GM21619 (cell line): ENCODE results near the gene BID.

Experiments used
- ATAC-seq: cut with Tn5 transposase; IDR thresholded peaks from one replicate; pipeline ENCODE4 v1.9.1; 2021; ENCODE audit not compliant: unreplicated experiment

BID gene

DNA sequence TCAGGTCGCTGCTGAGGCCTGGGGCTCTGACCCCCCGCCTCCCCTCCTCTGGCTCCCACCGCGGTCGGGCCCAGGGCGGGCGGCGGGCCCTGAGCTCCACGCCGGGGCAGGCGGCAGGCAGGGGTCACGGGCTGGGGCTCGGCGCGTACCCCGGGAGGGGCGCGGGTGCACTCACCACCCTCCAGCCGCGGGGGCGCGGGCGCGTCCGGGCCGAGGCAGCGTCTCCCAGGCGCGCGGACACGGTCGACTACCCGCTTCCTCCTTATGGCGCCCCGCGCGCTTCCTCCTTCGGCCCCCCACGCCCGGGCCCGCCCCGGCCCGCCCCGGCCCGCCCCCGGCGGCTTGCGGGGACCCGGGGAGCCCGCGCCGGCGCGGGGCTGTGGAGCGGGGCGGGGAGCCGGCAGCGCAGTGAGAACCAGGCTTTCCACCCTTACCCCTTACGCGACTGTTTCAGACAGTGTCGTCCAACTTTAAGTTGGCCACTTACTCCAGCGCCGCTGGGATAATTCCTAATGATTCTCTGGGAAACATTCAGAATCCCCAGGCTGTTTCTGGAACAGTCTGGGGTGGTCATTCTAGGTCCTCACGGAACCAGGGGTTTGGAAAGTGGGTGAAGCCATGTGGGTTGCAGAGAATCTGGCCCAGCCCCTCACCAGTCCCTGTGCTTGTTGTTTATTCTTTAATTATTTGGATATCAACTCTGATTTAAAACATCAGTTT, at the start of gene BID:
Gene BID, minus strand, starts transcription at position 264 of the 720 bp plus-strand sequence. CDS start 24,353 bp downstream, outside the sequence.
- ATAC-seq: no peak

DNA sequence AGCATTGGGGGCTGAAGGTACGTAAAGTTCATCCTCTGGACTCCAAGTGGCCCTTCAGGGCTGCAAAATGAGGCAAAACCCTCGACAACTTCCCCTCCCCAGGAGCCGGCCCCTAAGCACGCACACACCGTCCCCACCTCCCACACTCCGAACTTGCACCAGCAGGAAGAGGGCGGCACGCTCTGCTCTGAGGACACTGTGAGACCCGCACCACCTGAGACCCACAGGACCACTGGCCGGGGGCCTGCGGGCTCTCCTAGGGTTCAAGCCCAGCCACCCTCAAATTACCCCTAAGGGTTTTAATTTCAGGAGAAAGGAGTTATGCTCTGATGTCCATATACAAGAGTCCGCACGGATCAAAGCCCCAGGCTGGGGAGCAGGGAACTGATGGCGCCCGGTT, 49.7 kb upstream of the BID start:
- no peak for ATAC-seq

DNA sequence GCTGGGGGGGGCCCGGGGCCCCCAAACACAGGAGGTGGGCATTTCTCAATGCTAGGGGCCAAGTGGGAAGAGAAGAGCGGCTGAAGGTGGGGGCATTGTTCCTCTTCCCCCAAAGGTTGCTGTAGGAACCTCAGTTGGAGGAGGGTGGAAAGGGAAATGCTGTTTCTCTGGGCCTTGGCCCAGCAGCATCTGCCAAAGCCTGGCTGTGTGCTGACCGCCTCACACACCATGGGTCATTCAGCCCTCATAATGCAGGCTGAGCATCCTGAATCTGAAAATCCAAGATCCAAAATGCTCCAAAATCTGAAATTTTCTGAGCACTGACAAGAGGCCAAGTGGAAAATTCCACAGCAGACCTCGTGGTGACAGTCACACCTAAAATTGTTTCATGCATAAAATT, 49.0 kb upstream of the BID start:
- no peak for ATAC-seq

DNA sequence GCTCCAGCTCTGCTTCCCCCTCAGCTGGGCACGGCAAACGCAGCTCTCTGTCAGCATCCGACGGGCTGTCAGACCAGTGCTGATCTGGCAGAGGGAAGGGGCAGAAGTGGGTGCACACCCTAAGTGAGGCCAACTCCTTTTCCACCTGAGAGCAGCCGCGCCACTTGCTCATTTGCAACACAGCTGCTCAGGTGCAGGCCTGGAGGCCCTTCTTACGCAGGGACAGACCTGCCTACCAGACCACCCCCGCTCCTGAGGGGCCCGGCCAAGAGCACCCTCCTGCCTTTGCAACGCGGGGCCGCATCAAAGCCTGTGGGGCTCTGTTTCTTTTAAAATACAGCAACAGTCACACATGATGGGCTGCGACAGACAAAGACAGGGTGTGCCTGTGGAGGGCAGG, 47.8 kb upstream of the BID start:
- ATAC-seq: no peak

DNA sequence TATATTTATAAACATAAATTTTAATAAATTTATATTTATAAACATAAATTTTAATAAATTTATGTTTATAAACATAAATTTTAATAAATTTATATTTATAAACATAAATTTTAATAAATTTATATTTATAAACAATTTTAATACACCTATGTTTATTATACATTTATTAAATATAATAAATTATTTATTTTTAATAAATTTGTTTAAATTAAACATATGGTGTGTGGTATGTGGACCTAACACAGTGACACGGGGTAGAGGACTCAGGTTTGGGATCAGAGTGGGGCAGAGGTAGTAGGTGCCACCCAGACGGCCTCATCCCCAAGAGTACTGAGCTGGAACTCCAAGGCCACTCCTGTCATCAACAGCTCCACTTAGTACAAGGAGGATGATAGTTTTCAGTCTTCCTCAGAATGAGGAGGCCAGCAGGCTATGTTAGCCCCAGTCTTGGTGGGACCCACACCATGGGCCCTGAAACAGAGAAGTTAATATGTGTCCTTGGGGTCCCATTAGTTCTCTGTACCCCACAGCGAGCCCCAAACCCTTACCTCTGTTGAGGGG, 46.7 kb upstream of the BID start:
- ATAC-seq: no peak

DNA sequence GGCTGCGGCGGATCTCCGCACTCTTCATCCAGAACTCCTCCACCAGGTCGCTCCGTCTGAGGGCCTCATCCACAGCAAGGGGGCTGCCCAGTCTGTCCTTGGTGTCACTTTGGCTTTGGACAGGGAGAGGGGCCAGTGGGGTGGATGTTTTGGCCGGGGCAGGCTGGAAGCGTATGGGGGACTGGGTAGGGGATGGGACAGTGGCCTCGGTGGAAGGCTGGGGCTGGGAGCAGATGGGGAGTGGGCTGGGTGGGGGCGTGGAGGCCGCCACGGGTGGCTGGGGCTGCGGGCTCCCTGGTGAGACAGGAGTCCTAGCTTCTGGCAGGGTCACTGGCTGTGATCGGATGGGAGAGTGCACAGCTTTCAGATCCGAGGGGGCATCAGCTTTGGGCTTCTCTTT, 44.4 kb upstream of the BID start:
- ATAC-seq: no peak

DNA sequence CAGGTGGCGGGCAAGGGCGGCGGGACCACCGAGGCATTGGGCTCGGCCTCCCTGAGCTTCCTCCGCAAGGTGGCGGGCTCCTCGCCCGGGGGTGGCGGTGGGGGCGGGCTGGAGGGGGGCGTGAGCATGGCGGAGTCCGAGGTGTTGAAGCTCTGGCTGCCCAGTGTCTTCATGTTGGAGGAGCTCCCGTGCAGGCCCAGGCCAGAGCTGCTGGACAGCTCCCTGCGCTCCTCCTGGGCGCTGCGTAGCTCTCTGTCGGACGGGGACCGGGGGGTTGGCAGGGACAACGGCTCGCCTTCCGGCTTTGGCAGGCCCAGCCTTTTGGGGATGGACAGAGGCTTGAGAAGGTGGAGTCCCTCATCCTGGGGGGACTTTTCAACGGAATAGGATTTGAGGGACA, 43.9 kb upstream of the BID start:
- no peak for ATAC-seq

DNA sequence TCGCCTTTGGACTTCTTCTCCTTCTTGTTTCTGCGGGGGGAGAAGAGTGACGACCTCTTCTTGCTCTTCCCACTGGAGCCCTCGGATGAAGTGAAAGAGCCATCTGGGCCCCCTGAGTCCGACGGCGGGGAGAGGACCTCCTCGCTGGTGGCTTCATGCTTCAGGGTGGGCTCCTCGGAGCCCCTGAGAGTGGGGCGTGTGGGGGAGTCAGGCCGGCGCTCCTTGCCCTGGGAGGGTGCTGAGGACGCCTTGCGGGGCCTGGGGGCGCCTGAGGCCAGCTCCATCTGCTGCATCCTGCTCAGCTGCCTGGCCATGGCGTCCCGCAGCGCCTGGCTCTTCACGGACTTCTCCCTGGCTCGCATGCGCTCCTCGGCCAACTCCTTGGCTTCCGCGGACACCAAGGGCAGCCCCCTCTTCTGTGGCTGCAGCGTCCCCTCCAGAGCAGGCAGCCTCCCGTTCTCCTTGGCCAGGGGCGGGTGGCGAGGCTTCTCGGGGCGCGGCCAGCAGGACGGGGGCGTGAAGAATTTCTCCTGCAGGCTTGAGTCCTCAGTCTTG, 43.3 kb upstream of the BID start:
- ATAC-seq: no peak

DNA sequence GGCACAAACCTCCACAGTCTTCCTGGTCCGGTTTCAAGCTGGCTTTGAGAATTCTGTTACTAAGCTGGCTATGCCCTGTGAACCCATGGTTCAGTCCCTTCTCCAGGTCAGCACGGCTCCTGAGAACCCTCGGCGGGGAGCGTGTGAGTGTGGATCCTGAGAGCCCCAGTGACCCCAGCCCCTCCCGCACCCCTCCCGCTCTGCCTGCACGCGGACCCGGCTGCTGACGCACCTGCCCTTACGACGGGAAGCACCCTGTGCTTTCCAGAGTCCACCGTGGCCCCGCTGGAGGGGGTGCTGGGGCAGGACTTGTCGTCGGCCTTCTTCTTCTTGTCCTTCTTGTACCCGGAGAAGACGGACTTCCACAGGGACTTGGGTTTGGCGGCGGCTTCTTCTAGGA, 42.8 kb upstream of the BID start:
- no peak for ATAC-seq

DNA sequence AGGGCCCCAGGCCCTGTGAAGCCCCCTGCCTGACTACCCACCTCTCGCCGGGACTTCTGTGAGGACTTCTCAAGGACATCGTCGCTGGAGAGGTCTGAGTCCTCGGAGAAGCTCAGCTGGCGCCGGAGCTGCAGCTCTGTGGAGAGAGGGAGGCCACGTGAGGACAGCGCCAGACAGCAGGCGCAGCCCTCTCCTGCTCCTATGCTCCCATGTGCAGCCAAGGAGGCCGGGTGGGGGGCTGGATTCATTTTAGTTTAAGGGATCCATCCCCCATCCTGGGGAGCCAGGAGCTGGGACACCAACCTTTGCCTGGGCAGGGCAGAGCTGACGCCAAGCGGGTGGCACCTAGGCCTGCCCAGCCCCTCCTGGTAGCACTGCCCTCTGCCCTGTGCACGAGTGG, 42.4 kb upstream of the BID start:
- ATAC-seq: no peak

DNA sequence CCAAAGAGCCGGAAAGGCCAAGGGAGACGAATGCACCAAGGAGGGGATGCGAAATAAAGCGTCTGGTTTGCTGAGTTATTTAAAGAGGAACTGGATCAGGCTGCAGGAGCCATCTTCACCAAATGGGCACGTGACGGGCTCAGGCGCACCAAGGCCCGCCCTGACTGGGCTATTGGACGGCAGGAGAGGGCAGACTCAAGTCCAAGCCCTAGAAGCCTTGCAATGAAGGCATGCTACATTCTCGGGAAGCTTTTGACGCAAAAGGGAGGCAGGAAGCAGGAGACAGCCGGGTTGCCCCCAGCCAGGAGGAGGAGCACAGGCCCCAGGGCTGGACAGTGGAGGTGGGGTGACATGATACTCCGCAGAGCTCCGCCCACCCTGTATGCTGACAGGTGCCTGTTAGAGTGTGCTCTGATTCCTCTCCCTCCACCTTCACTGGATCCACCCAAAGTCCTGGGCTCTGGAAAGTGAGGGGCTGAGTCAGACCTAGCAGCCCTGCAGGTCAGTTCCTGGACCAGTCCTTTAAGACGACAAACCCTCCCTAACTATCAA, 41.5 kb upstream of the BID start:
- ATAC-seq: no peak

DNA sequence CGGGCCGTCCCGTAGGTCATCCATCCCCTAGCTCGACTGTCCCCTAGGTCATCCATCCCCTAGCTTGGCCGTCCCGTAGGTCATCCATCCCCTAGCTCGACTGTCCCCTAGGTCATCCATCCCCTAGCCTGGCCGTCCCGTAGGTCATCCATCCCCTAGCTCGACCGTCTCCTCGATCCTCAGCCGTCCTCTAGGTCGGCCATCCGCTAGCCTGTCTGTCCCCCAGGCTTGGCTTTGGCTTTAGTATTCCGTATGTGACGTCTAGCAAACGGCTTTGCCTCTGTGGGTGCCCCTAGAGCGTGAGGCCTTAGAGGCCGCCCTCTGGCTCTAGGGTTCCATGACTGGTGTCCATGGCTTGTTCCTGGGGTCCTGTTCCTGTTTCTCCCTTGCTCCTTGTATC, 40.6 kb upstream of the BID start:
- ATAC-seq: no peak

DNA sequence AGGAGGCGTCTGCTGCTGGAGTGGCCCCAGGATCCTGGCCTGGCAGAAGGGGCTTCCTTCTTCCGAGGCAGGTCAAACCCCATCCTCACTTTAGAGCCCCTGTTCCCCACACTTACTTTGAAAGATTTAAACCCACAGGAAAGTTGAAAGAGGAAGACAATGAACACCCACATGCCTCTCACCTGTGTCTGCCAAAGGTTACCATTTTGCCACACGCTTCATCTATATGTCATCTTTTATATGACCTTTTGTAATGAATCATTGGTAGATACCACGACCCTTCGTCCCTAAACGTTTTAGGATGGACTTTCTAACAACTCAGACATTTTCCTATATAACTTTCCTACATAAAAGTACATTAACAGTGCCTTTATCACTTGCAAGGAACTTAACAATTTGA, 39.8 kb upstream of the BID start:
- no peak for ATAC-seq

DNA sequence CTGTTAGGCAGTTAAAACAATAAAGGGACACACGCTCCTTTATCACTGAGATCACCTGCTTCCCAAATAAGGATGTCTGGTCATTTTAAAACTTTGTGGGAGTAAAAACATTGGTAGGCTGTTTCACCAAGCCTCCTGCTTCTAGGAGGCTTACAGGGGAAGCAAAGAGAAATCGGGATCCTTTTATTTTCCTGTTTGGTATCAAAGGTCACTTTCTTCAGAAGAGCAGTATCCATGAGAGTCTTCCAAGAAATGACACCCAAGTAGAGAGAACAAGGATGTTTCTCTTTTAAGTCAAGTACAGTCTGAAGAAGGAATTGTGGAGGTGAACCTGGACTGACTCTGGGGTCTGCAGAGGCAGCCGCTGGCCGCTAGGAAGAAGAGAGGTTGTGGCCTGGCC, 36.9 kb upstream of the BID start:
- ATAC-seq: no peak

DNA sequence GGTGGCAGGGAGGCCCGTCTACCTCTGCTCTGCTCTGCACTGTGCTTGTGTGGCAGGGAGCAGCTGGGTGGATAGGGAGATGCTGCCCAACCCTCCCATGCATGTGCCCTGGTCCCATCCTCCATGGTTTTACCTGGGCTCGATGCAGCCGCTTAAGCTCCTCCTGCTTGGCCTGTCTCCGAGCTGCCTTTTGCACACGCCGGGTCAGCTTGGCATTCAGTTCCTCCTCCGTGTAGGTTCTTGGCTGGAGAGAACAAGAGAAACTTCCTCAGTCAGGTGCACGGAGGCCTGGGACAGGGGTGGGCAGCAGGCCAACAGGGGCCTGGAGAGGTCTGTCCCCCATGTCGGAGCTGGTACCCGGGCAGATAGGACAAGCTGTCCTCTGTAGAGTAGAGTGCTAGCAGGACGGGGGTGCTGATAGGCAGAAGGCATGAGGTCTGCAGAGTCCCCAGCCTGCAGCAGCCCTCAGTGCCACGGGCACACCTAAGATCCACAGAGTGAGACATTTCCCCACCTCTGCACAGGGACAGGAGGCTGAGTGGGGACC, 36.4 kb upstream of the BID start:
- ATAC-seq: no peak

DNA sequence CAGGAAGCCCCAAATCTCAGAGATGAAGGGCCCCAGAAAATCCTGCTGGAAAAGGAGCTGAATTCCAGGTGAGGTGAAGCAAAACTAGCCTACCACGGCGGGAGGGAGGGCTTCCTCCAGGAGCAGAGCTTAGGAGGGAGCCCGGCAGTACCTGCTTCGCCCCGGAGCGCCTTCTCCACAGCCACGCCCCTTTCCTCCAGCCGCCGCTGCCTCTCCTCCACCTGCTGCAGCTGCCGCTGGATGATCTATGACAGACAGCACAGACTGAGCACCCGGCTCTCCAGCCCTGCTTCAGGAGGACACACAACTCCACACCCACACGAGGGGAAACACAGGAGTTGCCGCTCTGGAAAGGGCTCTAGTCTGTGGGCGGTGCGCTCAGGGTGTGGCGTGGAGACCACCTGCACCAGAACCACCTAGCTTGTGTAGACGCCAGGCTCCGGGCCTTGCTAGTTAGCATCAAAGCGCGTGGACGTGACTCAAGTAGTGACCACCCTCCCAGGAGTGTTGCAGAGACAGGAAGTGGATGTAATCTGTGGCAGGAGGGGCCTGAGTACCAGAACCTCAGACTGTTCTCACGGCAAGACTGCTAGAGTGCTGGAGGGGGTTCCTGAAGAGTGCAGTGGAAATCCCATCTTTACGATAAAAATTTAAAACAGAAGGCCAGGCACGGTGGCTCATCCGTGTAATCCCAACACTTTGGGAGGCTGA, 34.6 kb upstream of the BID start:
- no peak for ATAC-seq

DNA sequence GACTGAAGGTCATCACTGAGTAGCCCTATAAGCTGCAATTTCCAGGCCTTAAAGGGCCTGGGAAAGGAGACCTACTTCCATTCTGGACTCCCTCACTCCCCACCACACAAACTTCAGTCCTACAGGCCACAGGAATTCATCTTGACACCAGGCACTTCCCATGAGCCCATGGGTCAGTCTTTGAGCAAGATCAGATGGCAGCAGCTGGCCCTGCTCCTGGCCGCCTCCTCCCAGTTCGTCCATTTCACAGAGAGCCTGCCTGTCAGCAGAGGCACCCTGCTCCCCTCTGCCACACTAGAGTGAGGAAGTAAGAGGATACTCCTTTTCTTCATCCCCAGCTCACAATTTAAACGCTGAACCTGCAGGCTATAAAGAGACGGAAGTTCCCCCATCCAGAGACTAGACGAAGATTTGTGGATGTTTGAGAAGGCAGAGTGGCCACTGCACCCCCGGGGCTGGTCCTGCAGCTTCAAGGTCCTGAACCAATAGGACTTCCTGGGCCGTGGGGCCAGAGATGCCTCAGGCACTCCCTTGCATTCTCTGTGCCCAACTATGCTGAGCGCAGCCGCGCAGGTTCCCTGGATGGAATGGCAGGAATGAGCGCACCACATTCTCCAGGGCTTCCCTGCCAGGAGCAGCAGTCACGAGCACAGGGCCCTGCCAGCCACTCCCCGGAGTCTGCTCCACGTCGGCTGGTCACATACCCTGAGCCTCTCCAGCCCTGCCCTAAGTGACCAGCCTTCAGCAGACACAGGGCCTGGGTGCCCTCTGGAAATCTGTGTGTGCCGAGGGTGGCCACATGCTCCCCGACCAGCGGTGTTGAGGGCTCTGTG, 33.5 kb upstream of the BID start:
- ATAC-seq: no peak

DNA sequence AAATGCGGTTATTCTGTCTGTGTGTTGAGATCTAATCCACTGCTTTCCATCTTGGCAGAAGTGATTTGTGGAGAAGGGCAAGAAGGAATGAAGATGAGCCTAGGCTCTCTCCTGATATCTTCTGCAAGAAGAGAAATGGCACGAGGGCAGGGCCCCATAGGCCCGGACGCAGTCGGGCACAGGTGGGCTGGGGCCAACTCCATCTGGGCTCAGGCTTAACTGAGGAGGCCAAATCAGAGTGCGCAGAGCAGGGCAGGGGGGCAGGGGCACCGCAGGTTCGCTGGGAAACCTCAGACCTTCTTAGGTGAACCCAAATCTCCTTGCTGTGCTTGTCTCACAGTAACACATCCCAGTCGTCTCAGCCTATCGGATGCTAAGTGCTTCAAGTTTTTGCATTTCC, 32.8 kb upstream of the BID start:
- ATAC-seq: no peak

DNA sequence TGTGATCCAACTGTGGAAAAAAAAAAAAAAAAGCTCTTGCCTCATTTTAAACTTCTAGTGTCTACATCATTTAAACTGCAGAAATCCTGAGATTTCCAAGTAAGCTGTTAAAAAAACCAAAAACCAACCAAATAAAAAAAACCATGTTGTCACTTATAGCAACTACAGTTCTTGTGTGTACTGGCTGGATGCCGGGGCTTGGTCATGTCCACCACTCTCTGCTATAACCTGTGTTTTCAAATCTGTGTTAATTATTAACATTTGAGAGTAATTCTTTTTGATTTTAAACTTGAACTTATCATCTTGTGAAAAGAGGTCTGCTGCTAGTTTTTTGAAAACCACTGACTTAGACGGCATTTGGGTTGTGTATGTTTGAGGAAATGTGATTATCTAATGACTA, 32.2 kb upstream of the BID start:
- ATAC-seq: no peak

DNA sequence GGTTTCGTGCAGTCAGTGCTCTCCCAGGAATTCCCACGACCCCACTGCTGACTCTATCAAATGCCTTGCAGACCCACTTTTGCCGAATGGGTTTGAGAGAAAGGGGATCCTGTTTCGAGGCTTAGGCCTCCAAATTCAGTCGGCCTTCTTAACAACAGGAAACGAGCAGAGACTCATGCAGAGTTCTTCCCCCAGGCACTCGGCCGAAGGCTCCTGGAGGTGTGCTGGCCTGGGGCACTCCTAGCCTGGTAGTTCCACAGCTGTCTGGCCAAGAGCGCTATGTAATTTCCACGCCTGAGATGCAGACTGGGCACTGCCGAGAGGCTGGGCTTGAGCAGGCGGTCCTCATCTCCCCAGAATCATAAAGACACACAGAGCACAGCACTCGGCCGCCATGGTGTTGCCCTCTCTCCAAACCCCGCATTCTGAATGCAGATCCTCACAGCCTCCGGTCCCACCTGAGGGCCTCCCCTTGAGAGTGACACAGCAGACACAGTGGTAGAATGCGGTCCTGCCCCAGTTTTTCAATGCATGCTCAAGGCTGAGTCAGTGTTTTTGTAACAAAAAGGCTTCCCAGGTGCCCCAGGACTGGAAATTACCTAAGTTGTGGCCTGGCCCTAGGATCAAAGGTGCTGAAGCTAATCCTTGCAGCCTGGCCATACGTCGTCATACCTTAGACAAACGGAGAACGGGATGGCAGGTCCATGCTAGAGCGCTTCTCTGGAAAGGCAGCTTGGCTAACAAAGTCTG, 30.2 kb upstream of the BID start:
- no peak for ATAC-seq
